Cardiac muscle cell (in vitro differentiated cells and primary cell): Measurements from ENCODE around the gene IL12RB1. TPM values are rescaled to one million over a fixed set of nuclear protein-coding genes. Genes with fewer than 3 reads are reported as not detected.

Experiments
- DNase-seq, 2 donors: peaks; one replicate each; pipeline versions ENCODE4 v3.0.0 to v3.0.0-alpha.2; 2010 to 2017; ENCODE audit warnings: low read depth in 1 of 2, low spot score in 1 of 2
- H3K27ac ChIP-seq: fragments of 200-600 bp; sonication (generic); 2 replicates; pipeline ENCODE4 v1.5.1; 2016
- H3K27me3 ChIP-seq: fragments of 200-600 bp; sonication (generic); 2 replicates; pipeline ENCODE4 v1.6.0; 2016; ENCODE audit warnings: control low read depth
- H3K36me3 ChIP-seq: fragments of 200-600 bp; sonication (generic); 2 replicates; pipeline ENCODE4 v1.5.1; 2016; ENCODE audit warnings: control low read depth
- H3K4me1 ChIP-seq: fragments of 200-600 bp; sonication (generic); 2 replicates; pipeline ENCODE4 v1.8.1; 2017; ENCODE audit warnings: low read depth, mild to moderate bottlenecking, mixed run types
- H3K4me3 ChIP-seq: fragments of 200-600 bp; sonication (generic); 2 replicates; pipeline ENCODE4 v1.5.1; 2016; ENCODE audit warnings: mild to moderate bottlenecking
- H3K9me3 ChIP-seq: fragments of 200-600 bp; sonication (generic); 2 replicates; pipeline ENCODE4 v1.5.1; 2017; ENCODE audit warnings: low read depth, mild to moderate bottlenecking, control low read depth
- CTCF ChIP-seq: IDR thresholded peaks from 2 replicates; pipeline ENCODE4 v1.5.1; 2012; ENCODE audit warnings: low read depth, mild to moderate bottlenecking, low read length
- polyA plus RNA-seq: library from polyadenylated mRNA; unstranded; fragments of >200 nt; fragmentation: Nextera tagmentation; extraction: Ambion mirVana; gene quantifications from 2 replicates; pipeline ENCODE4 v1.2.1, GENCODE V29; 2016
- total RNA-seq: library from RNA; depleted of rRNA; stranded (reverse); fragments of >200 nt; gene quantifications from 2 replicates; pipeline ENCODE4 v1.2.3, GENCODE V29; 2016

Gene IL12RB1
- total RNA-seq (not detected in 2 replicates), polyA plus RNA-seq (not detected in 2 replicates)

GRCh38 chr19:18086590-18087138, at the start of gene IL12RB1:
Gene IL12RB1 (minus strand): TSS chr19:18086934. CDS start chr19:18086823, 111 bp downstream.
- Histone ChIP-seq H3K4me1 (no peaks in the 10 kb centered on the region), H3K9me3 (no peaks in the 10 kb centered on the region), H3K27ac (no peak within 1 kb of the TSS), H3K36me3 (no peaks in the 10 kb centered on the region), H3K4me3 (no peak within 1 kb of the TSS), H3K27me3 (no peaks in the 10 kb centered on the region)
- TF ChIP-seq CTCF, result no peak
- no peak for DNase-seq

- H3K9me3 ChIP-seq, result no peaks in the 10 kb centered on the region
- no peak overlapping the region for H3K27ac ChIP-seq
- H3K4me3 ChIP-seq, result no peak overlapping the region
- no peak for DNase-seq
- H3K4me1 ChIP-seq, result no peaks in the 10 kb centered on the region
- H3K36me3 ChIP-seq, result peaks cover 10% of the 10 kb centered on the region
- TF ChIP-seq CTCF, result no peak
- H3K27me3 ChIP-seq, result no peaks in the 10 kb centered on the region
Observed at GRCh38 chr19:18135712-18136584, 49.2 kb upstream of the IL12RB1 start.

- H3K4me1 ChIP-seq, result no peaks in the 10 kb centered on the region
- no peak overlapping the region for H3K4me3 ChIP-seq
- no peak for DNase-seq
- H3K9me3 ChIP-seq, result no peaks in the 10 kb centered on the region
- no peaks in the 10 kb centered on the region for H3K27me3 ChIP-seq
- H3K27ac ChIP-seq, result no peak overlapping the region
- TF ChIP-seq CTCF, result no peak
- H3K36me3 ChIP-seq, result peaks cover 6% of the 10 kb centered on the region
Observed at GRCh38 chr19:18131841-18132596, 45.3 kb upstream of the IL12RB1 start.

- TF ChIP-seq CTCF, result no peak
Observed at GRCh38 chr19:18130523-18131242, 43.9 kb upstream of the IL12RB1 start.

GRCh38 chr19:18128805-18129204, 42.1 kb upstream of the IL12RB1 start:
- no peak for DNase-seq
- Histone ChIP-seq H3K9me3 (no peaks in the 10 kb centered on the region), H3K36me3 (peaks cover 4% of the 10 kb centered on the region), H3K27me3 (no peaks in the 10 kb centered on the region), H3K27ac (no peak overlapping the region), H3K4me1 (no peaks in the 10 kb centered on the region), H3K4me3 (no peak overlapping the region)
- no peak for TF ChIP-seq CTCF

More at GRCh38 chr19:18130523-18131242, 43.9 kb upstream of the IL12RB1 start:
- DNase-seq, result no peak
- H3K27ac ChIP-seq, result no peak overlapping the region
- H3K27me3 ChIP-seq, result no peaks in the 10 kb centered on the region
- H3K36me3 ChIP-seq, result peaks cover 6% of the 10 kb centered on the region
- no peak overlapping the region for H3K4me3 ChIP-seq
- H3K4me1 ChIP-seq, result no peaks in the 10 kb centered on the region
- no peaks in the 10 kb centered on the region for H3K9me3 ChIP-seq
